ENCODE measurements around the gene RHEX.

Gene RHEX

GRCh38 chr1:206120406-206120805 lies 67.4 kb downstream of the RHEX start:
- Histone ChIP-seq H3K4me1 (peaks cover 0 to 15% (median 14%) of the 10 kb centered on the region in 4 donors), H3K36me3 (no peaks in the 10 kb centered on the region), H3K27ac (no peak overlapping the region), H3K4me3 (no peak overlapping the region), H3K9me3 (peaks cover 0 to 16% (median 0%) of the 10 kb centered on the region in 3 donors), H3K27me3 (no peaks in the 10 kb centered on the region)
- intact Hi-C loops (cut with DNase I; ENCODE audit: low total_unique reads) = no loop called here
- TF ChIP-seq CTCF (IDR thresholded peaks at IDR 0.05) = no peak
- no peak for DNase-seq

- no peak for TF ChIP-seq CTCF (IDR thresholded peaks at IDR 0.05)
- intact Hi-C loops (cut with DNase I; ENCODE audit: low total_unique reads) = no loop called here
- DNase-seq = no peak
- H3K9me3 ChIP-seq = peaks cover 0 to 16% (median 0%) of the 10 kb centered on the region in 3 donors
- H3K27ac ChIP-seq = no peak overlapping the region
- H3K27me3 ChIP-seq = no peaks in the 10 kb centered on the region
- H3K36me3 ChIP-seq = no peaks in the 10 kb centered on the region
- no peak overlapping the region for H3K4me3 ChIP-seq
- peaks cover 0 to 15% (median 14%) of the 10 kb centered on the region in 4 donors for H3K4me1 ChIP-seq
These were observed 68.3 kb downstream of the RHEX start for GRCh38 chr1:206121269-206121668.

- no peak overlapping the region for H3K4me3 ChIP-seq
- H3K36me3 ChIP-seq = no peaks in the 10 kb centered on the region
- H3K9me3 ChIP-seq = peaks cover 0 to 16% (median 0%) of the 10 kb centered on the region in 3 donors
- no peak overlapping the region for H3K27ac ChIP-seq
- intact Hi-C loops (cut with DNase I; ENCODE audit: low total_unique reads) = no loop called here
- no peak for DNase-seq
- peaks cover 0 to 5% (median 3%) of the 10 kb centered on the region in 4 donors for H3K4me1 ChIP-seq
- TF ChIP-seq CTCF (IDR thresholded peaks at IDR 0.05) = no peak
- no peaks in the 10 kb centered on the region for H3K27me3 ChIP-seq
These were observed 69.7 kb downstream of the RHEX start for GRCh38 chr1:206122686-206123085.

- intact Hi-C loops (cut with DNase I; ENCODE audit: low total_unique reads) = no loop called here
- Histone ChIP-seq H3K36me3 (no peaks in the 10 kb centered on the region), H3K9me3 (peaks cover 0 to 16% (median 0%) of the 10 kb centered on the region in 3 donors), H3K4me3 (no peak overlapping the region), H3K27ac (no peak overlapping the region), H3K27me3 (peaks cover 0 to 8% of the 10 kb centered on the region in 2 donors), H3K4me1 (no peaks in the 10 kb centered on the region)
- no peak for TF ChIP-seq CTCF (IDR thresholded peaks at IDR 0.05)
- DNase-seq = no peak
These were observed 72.4 kb downstream of the RHEX start for GRCh38 chr1:206125346-206125745.

- Histone ChIP-seq H3K9me3 (no peaks in the 10 kb centered on the region), H3K27me3 (peaks cover 0 to 8% of the 10 kb centered on the region in 2 donors), H3K4me3 (no peak overlapping the region), H3K36me3 (no peaks in the 10 kb centered on the region), H3K4me1 (no peaks in the 10 kb centered on the region), H3K27ac (no peak overlapping the region)
- DNase-seq = no peak
- intact Hi-C loops (cut with DNase I; ENCODE audit: low total_unique reads) = no loop called here
- TF ChIP-seq CTCF (IDR thresholded peaks at IDR 0.05) = no peak
These were observed 74.4 kb downstream of the RHEX start for GRCh38 chr1:206127336-206127735.

- Histone ChIP-seq H3K4me3 (no peak overlapping the region), H3K4me1 (no peaks in the 10 kb centered on the region), H3K36me3 (no peaks in the 10 kb centered on the region), H3K27ac (no peak overlapping the region), H3K27me3 (peaks cover 0 to 8% of the 10 kb centered on the region in 2 donors), H3K9me3 (no peaks in the 10 kb centered on the region)
- no peak for DNase-seq
- no peak for TF ChIP-seq CTCF (IDR thresholded peaks at IDR 0.05)
- intact Hi-C loops (cut with DNase I; ENCODE audit: low total_unique reads) = no loop called here
These were observed 75.2 kb downstream of the RHEX start for GRCh38 chr1:206128196-206128595.

Data from tibial artery (tissue), 4 donors.